ENCODE measurements around the gene MYH9.
"Not testable (repeated sequence)": the region's sequence is repeated elsewhere in the genome, so short reads cannot be mapped to it uniquely, and the experiment has no call there.

Gene MYH9

GRCh38 chr22:36258701-36259614, 128.8 kb downstream of the MYH9 start:
- peak overlapping the region; percentile 28; the same call in 1 of the 2 replicates for H3K4me3 ChIP-seq (ENCODE audit: low read length)
- H3K9ac ChIP-seq (ENCODE audit: low read depth, low read length), result peak overlapping the region; percentile 49; the same call in 1 of the 2 replicates

GRCh38 chr22:36257948-36258670, 129.7 kb downstream of the MYH9 start:
- peaks cover 25% of the 10 kb centered on the region for H3K4me1 ChIP-seq (ENCODE audit: insufficient read depth, low read length)
- H3K36me3 ChIP-seq (ENCODE audit: insufficient read depth, low read depth, low read length), result no peaks in the 10 kb centered on the region
- H3K27me3 ChIP-seq (ENCODE audit: insufficient read depth, low read length), result no peaks in the 10 kb centered on the region; the same call in 1 of the 2 replicates
- peak overlapping the region; percentile 49; the same call in 1 of the 2 replicates for H3K9ac ChIP-seq (ENCODE audit: low read depth, low read length)
- H3K9me3 ChIP-seq (ENCODE audit: insufficient read depth, low read depth, low read length), result no peaks in the 10 kb centered on the region
- H3K4me3 ChIP-seq (ENCODE audit: low read length), result no peak overlapping the region
- H3K27ac ChIP-seq (ENCODE audit: low read length), result peak overlapping the region; percentile 41

More at GRCh38 chr22:36258701-36259614, 128.8 kb downstream of the MYH9 start:
- Histone ChIP-seq H3K36me3 (ENCODE audit: insufficient read depth, low read depth, low read length) (no peaks in the 10 kb centered on the region), H3K9me3 (ENCODE audit: insufficient read depth, low read depth, low read length) (no peaks in the 10 kb centered on the region), H3K27me3 (ENCODE audit: insufficient read depth, low read length) (no peaks in the 10 kb centered on the region), H3K27ac (ENCODE audit: low read length) (peak overlapping the region; percentile 41), H3K4me1 (ENCODE audit: insufficient read depth, low read length) (peaks cover 25% of the 10 kb centered on the region)

GRCh38 chr22:36257308-36257707, 130.5 kb downstream of the MYH9 start:
- Histone ChIP-seq H3K27me3 (ENCODE audit: insufficient read depth, low read length) (no peaks in the 10 kb centered on the region; the same call in 1 of the 2 replicates), H3K4me1 (ENCODE audit: insufficient read depth, low read length) (peaks cover 25% of the 10 kb centered on the region), H3K36me3 (ENCODE audit: insufficient read depth, low read depth, low read length) (no peaks in the 10 kb centered on the region), H3K9me3 (ENCODE audit: insufficient read depth, low read depth, low read length) (no peaks in the 10 kb centered on the region), H3K4me3 (ENCODE audit: low read length) (no peak overlapping the region), H3K9ac (ENCODE audit: low read depth, low read length) (no peak overlapping the region), H3K27ac (ENCODE audit: low read length) (no peak overlapping the region)

- no peak overlapping the region for H3K9ac ChIP-seq (ENCODE audit: low read depth, low read length)
- H3K36me3 ChIP-seq (ENCODE audit: insufficient read depth, low read depth, low read length), result no peaks in the 10 kb centered on the region
- no peaks in the 10 kb centered on the region for H3K9me3 ChIP-seq (ENCODE audit: insufficient read depth, low read depth, low read length)
- peaks cover 25% of the 10 kb centered on the region for H3K4me1 ChIP-seq (ENCODE audit: insufficient read depth, low read length)
- no peaks in the 10 kb centered on the region; the same call in 1 of the 2 replicates for H3K27me3 ChIP-seq (ENCODE audit: insufficient read depth, low read length)
- H3K27ac ChIP-seq (ENCODE audit: low read length), result no peak overlapping the region
- no peak overlapping the region for H3K4me3 ChIP-seq (ENCODE audit: low read length)
These were observed 131.3 kb downstream of the MYH9 start for GRCh38 chr22:36256478-36256877.

- H3K4me3 ChIP-seq (ENCODE audit: low read length); H3K27ac ChIP-seq (ENCODE audit: low read length); H3K9me3 ChIP-seq (ENCODE audit: insufficient read depth, low read depth, low read length); H3K36me3 ChIP-seq (ENCODE audit: insufficient read depth, low read depth, low read length); H3K9ac ChIP-seq (ENCODE audit: low read depth, low read length); H3K27me3 ChIP-seq (ENCODE audit: insufficient read depth, low read length): not testable (repeated sequence)
- peaks cover 29% of the 10 kb centered on the region for H3K4me1 ChIP-seq (ENCODE audit: insufficient read depth, low read length)
These were observed 132.2 kb downstream of the MYH9 start for GRCh38 chr22:36255572-36255971.

- H3K4me3 ChIP-seq (ENCODE audit: low read length), result no peak overlapping the region
- H3K27me3 ChIP-seq (ENCODE audit: insufficient read depth, low read length), result no peaks in the 10 kb centered on the region; the same call in 1 of the 2 replicates
- no peaks in the 10 kb centered on the region for H3K36me3 ChIP-seq (ENCODE audit: insufficient read depth, low read depth, low read length)
- no peak overlapping the region for H3K27ac ChIP-seq (ENCODE audit: low read length)
- H3K9me3 ChIP-seq (ENCODE audit: insufficient read depth, low read depth, low read length), result peaks cover 9% of the 10 kb centered on the region
- peaks cover 18% of the 10 kb centered on the region for H3K4me1 ChIP-seq (ENCODE audit: insufficient read depth, low read length)
- H3K9ac ChIP-seq (ENCODE audit: low read depth, low read length), result no peak overlapping the region
These were observed 134.0 kb downstream of the MYH9 start for GRCh38 chr22:36253523-36254490.

GRCh38 chr22:36252754-36253522, 134.8 kb downstream of the MYH9 start, which contains the start of gene APOL1:
TSS of gene APOL1 (plus strand) at chr22:36253133. CDS start at chr22:36254956, 1,823 bp downstream.
- no peak within 1 kb of the TSS for H3K4me3 ChIP-seq (ENCODE audit: low read length)
- no peak within 1 kb of the TSS for H3K9ac ChIP-seq (ENCODE audit: low read depth, low read length)
- peaks cover 9% of the 10 kb centered on the region for H3K4me1 ChIP-seq (ENCODE audit: insufficient read depth, low read length)
- H3K9me3 ChIP-seq (ENCODE audit: insufficient read depth, low read depth, low read length), result peaks cover 13% of the 10 kb centered on the region
- no peak within 1 kb of the TSS for H3K27ac ChIP-seq (ENCODE audit: low read length)
- H3K27me3 ChIP-seq (ENCODE audit: insufficient read depth, low read length), result no peaks in the 10 kb centered on the region; the same call in 1 of the 2 replicates
- H3K36me3 ChIP-seq (ENCODE audit: insufficient read depth, low read depth, low read length), result no peaks in the 10 kb centered on the region

- H3K9ac ChIP-seq (ENCODE audit: low read depth, low read length); H3K27me3 ChIP-seq (ENCODE audit: insufficient read depth, low read length); H3K36me3 ChIP-seq (ENCODE audit: insufficient read depth, low read depth, low read length); H3K4me3 ChIP-seq (ENCODE audit: low read length); H3K4me1 ChIP-seq (ENCODE audit: insufficient read depth, low read length); H3K27ac ChIP-seq (ENCODE audit: low read length): not testable (repeated sequence)
- H3K9me3 ChIP-seq (ENCODE audit: insufficient read depth, low read depth, low read length), result peaks cover 13% of the 10 kb centered on the region
These were observed 135.7 kb downstream of the MYH9 start for GRCh38 chr22:36251979-36252608.

- not testable (repeated sequence) for H3K9ac ChIP-seq (ENCODE audit: low read depth, low read length); H3K36me3 ChIP-seq (ENCODE audit: insufficient read depth, low read depth, low read length); H3K27ac ChIP-seq (ENCODE audit: low read length); H3K4me3 ChIP-seq (ENCODE audit: low read length); H3K4me1 ChIP-seq (ENCODE audit: insufficient read depth, low read length); H3K27me3 ChIP-seq (ENCODE audit: insufficient read depth, low read length)
- H3K9me3 ChIP-seq (ENCODE audit: insufficient read depth, low read depth, low read length), result peaks cover 13% of the 10 kb centered on the region
These were observed 137.3 kb downstream of the MYH9 start for GRCh38 chr22:36250292-36250960.

GRCh38 chr22:36249160-36249559, 138.6 kb downstream of the MYH9 start:
- no peaks in the 10 kb centered on the region; the same call in 1 of the 2 replicates for H3K27me3 ChIP-seq (ENCODE audit: insufficient read depth, low read length)
- peaks cover 4% of the 10 kb centered on the region; the same call in 1 of the 2 replicates for H3K4me1 ChIP-seq (ENCODE audit: insufficient read depth, low read length)
- no peak overlapping the region for H3K27ac ChIP-seq (ENCODE audit: low read length)
- H3K9ac ChIP-seq (ENCODE audit: low read depth, low read length), result no peak overlapping the region
- H3K4me3 ChIP-seq (ENCODE audit: low read length), result no peak overlapping the region
- peaks cover 13% of the 10 kb centered on the region for H3K9me3 ChIP-seq (ENCODE audit: insufficient read depth, low read depth, low read length)
- H3K36me3 ChIP-seq (ENCODE audit: insufficient read depth, low read depth, low read length), result no peaks in the 10 kb centered on the region
